Measurements from ENCODE around the gene LHFPL5.

The LHFPL5 gene

GRCh38 chr6:35856250-35856649 lies 51.1 kb downstream of the LHFPL5 start:
- no peak for DNase-seq (ENCODE audit: low read depth)

DNA sequence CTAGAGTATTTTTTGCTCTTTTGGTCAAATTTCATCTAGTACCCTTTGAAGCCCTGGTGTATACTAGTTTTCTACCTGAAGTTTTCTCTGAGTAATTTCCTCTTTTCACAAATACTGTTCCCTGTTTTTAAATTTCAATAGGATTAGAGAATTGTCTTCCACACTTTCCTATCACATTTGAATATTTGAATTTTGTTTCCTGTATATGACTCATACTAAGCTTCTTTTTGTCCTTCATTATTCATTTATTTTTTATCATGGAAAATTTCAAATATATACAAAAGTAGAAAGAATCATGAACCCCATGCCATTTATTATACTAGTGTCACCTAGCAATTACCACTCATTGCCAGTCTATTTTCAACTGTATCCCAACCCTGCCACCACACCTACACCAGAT lies 52.7 kb downstream of the LHFPL5 start:
- no peak for DNase-seq (ENCODE audit: low read depth)

DNA sequence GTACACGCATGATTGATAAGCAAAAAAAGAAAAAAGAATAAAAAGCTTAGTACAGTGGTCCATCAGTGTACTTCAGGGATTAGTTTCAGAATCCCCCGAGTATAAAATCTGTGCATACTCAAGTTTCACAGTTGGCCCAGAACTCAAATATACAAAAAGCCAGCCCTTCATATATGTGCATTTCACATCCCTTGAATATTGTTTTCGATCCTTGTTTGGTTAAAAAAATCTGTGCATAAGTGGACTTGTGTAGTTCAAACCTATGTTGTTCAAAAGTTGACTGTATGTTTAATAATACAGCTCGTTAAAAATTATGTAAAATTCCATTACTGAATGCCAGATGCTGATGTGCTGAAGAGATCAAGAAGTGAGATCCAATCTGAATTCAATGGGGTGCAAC lies 54.2 kb downstream of the LHFPL5 start:
- DNase-seq (ENCODE audit: low read depth): no peak

Data from activated T-cell treated with anti-CD3 and anti-CD28 coated beads for 1 hour (primary cell).